ENCODE measurements around the gene NAA35.

DNA sequence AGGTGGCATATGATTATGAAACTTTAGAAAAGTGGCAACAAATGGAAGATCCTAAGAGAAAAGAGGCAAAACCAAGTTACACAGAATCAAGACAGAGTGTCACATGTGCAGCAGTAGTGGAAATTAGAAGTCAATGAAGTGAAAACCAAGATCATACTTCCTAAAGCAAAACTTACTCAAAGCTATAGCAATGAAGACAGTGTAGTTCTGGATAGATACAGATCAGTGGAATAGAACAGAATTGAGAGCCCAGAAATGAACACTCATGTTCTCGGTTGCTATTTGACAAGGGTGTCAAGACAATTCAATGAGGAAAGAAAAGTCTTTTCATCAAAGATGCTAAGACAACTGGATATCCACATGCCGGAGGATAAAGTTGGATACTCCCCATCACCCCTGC lies 43.5 kb downstream of the NAA35 start:
- no peak for TF ChIP-seq EZH2phosphoT487 (IDR thresholded peaks at IDR 0.05; ENCODE audit: unreplicated experiment)
- TF ChIP-seq, protein P1, sequence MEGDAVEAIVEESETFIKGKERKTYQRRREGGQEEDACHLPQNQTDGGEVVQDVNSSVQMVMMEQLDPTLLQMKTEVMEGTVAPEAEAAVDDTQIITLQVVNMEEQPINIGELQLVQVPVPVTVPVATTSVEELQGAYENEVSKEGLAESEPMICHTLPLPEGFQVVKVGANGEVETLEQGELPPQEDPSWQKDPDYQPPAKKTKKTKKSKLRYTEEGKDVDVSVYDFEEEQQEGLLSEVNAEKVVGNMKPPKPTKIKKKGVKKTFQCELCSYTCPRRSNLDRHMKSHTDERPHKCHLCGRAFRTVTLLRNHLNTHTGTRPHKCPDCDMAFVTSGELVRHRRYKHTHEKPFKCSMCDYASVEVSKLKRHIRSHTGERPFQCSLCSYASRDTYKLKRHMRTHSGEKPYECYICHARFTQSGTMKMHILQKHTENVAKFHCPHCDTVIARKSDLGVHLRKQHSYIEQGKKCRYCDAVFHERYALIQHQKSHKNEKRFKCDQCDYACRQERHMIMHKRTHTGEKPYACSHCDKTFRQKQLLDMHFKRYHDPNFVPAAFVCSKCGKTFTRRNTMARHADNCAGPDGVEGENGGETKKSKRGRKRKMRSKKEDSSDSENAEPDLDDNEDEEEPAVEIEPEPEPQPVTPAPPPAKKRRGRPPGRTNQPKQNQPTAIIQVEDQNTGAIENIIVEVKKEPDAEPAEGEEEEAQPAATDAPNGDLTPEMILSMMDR (conservative IDR thresholded peaks at IDR 0.05; ENCODE audit: low read depth in 2 of 2) = no peak
- TF ChIP-seq, protein P2, sequence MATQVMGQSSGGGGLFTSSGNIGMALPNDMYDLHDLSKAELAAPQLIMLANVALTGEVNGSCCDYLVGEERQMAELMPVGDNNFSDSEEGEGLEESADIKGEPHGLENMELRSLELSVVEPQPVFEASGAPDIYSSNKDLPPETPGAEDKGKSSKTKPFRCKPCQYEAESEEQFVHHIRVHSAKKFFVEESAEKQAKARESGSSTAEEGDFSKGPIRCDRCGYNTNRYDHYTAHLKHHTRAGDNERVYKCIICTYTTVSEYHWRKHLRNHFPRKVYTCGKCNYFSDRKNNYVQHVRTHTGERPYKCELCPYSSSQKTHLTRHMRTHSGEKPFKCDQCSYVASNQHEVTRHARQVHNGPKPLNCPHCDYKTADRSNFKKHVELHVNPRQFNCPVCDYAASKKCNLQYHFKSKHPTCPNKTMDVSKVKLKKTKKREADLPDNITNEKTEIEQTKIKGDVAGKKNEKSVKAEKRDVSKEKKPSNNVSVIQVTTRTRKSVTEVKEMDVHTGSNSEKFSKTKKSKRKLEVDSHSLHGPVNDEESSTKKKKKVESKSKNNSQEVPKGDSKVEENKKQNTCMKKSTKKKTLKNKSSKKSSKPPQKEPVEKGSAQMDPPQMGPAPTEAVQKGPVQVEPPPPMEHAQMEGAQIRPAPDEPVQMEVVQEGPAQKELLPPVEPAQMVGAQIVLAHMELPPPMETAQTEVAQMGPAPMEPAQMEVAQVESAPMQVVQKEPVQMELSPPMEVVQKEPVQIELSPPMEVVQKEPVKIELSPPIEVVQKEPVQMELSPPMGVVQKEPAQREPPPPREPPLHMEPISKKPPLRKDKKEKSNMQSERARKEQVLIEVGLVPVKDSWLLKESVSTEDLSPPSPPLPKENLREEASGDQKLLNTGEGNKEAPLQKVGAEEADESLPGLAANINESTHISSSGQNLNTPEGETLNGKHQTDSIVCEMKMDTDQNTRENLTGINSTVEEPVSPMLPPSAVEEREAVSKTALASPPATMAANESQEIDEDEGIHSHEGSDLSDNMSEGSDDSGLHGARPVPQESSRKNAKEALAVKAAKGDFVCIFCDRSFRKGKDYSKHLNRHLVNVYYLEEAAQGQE (IDR thresholded peaks at IDR 0.05; ENCODE audit: unreplicated experiment) = no peak

All from GM23338 (cell line).